IPS-18a (cell line): ENCODE results near the gene UBE2I.
"Not testable (repeated sequence)": the region's sequence is repeated elsewhere in the genome, so short reads cannot be mapped to it uniquely, and the experiment has no call there.

Experiments
- H3K27ac ChIP-seq: one replicate; pipeline ENCODE4 v1.5.1; 2013; ENCODE audit warnings: low read length
- H3K27me3 ChIP-seq: one replicate; pipeline ENCODE4 v1.6.1; 2013; ENCODE audit warnings: mild to moderate bottlenecking, low read length; ENCODE audit not compliant: control insufficient read depth, insufficient read depth
- H3K36me3 ChIP-seq: one replicate; pipeline ENCODE4 v1.6.1; 2013; ENCODE audit warnings: low read depth, low read length; ENCODE audit not compliant: control insufficient read depth
- H3K4me1 ChIP-seq: one replicate; pipeline ENCODE4 v1.6.1; 2013; ENCODE audit warnings: low read depth, low read length; ENCODE audit not compliant: control insufficient read depth
- H3K4me3 ChIP-seq: one replicate; pipeline ENCODE4 v1.5.1; 2013; ENCODE audit warnings: low read length
- H3K9ac ChIP-seq: one replicate; pipeline ENCODE4 v1.6.1; 2013; ENCODE audit warnings: mild to moderate bottlenecking, low read length, moderate library complexity
- H3K9me3 ChIP-seq: one replicate; pipeline ENCODE4 v1.6.1; 2013; ENCODE audit warnings: low read depth, low read length; ENCODE audit not compliant: control insufficient read depth

UBE2I gene

GRCh38 chr16:1328136-1328535 is 18.7 kb downstream of the UBE2I start:
- H3K4me1 ChIP-seq, H3K4me3 ChIP-seq, H3K27ac ChIP-seq, H3K9ac ChIP-seq, H3K9me3 ChIP-seq: not testable (repeated sequence)
- H3K27me3 ChIP-seq = peaks cover 20% of the 10 kb centered on the region
- H3K36me3 ChIP-seq = peaks cover 11% of the 10 kb centered on the region

GRCh38 chr16:1328961-1329360 is 19.5 kb downstream of the UBE2I start:
- not testable (repeated sequence) for H3K4me3 ChIP-seq, H3K36me3 ChIP-seq, H3K9me3 ChIP-seq, H3K9ac ChIP-seq, H3K4me1 ChIP-seq, H3K27ac ChIP-seq
- peaks cover 27% of the 10 kb centered on the region for H3K27me3 ChIP-seq

- Histone ChIP-seq H3K27ac (no peak overlapping the region), H3K4me3 (no peak overlapping the region), H3K9me3 (no peaks in the 10 kb centered on the region), H3K27me3 (peaks cover 41% of the 10 kb centered on the region), H3K9ac (no peak overlapping the region), H3K4me1 (peaks cover 9% of the 10 kb centered on the region), H3K36me3 (no peaks in the 10 kb centered on the region)
These were observed 21.0 kb downstream of the UBE2I start for GRCh38 chr16:1330260-1330914.

GRCh38 chr16:1330931-1331711 is 21.7 kb downstream of the UBE2I start:
- Histone ChIP-seq H3K9me3 (no peaks in the 10 kb centered on the region), H3K27me3 (peaks cover 49% of the 10 kb centered on the region), H3K9ac (peak overlapping the region; percentile 73), H3K4me1 (peaks cover 9% of the 10 kb centered on the region), H3K36me3 (no peaks in the 10 kb centered on the region), H3K4me3 (peak overlapping the region; percentile 54), H3K27ac (peak overlapping the region; percentile 38)

GRCh38 chr16:1331712-1332617 is 22.5 kb downstream of the UBE2I start:
- Histone ChIP-seq H3K4me1 (peaks cover 9% of the 10 kb centered on the region), H3K9ac (peak overlapping the region; percentile 73)

GRCh38 chr16:1332618-1333148 is 23.2 kb downstream of the UBE2I start:
- Histone ChIP-seq H3K9me3 (no peaks in the 10 kb centered on the region), H3K27me3 (peaks cover 56% of the 10 kb centered on the region), H3K36me3 (no peaks in the 10 kb centered on the region), H3K4me1 (peaks cover 9% of the 10 kb centered on the region), H3K4me3 (peak overlapping the region; percentile 54), H3K27ac (no peak overlapping the region), H3K9ac (peak overlapping the region; percentile 73)

More at GRCh38 chr16:1331712-1332617, 22.5 kb downstream of the UBE2I start:
- Histone ChIP-seq H3K27ac (peak overlapping the region; percentile 38), H3K9me3 (no peaks in the 10 kb centered on the region), H3K27me3 (peaks cover 56% of the 10 kb centered on the region), H3K36me3 (no peaks in the 10 kb centered on the region), H3K4me3 (peak overlapping the region; percentile 54)

- Histone ChIP-seq H3K4me3 (peak within 1 kb of the TSS; percentile 54), H3K9me3 (no peaks in the 10 kb centered on the region), H3K4me1 (peaks cover 9% of the 10 kb centered on the region), H3K27ac (no peak within 1 kb of the TSS), H3K27me3 (peaks cover 56% of the 10 kb centered on the region), H3K36me3 (no peaks in the 10 kb centered on the region), H3K9ac (peak within 1 kb of the TSS; percentile 73)
These were observed 23.8 kb downstream of the UBE2I start, which contains the start of gene BAIAP3 for GRCh38 chr16:1333149-1333812. Gene BAIAP3, plus strand, starts transcription at chr16:1333645. Its CDS starts 4,905 bp downstream, at chr16:1338550.

GRCh38 chr16:1333854-1334700 is 24.6 kb downstream of the UBE2I start:
- Histone ChIP-seq H3K4me3 (peak overlapping the region; percentile 35), H3K27me3 (peaks cover 56% of the 10 kb centered on the region), H3K9me3 (no peaks in the 10 kb centered on the region), H3K4me1 (peaks cover 9% of the 10 kb centered on the region), H3K27ac (no peak overlapping the region), H3K9ac (no peak overlapping the region), H3K36me3 (no peaks in the 10 kb centered on the region)

- peaks cover 9% of the 10 kb centered on the region for H3K4me1 ChIP-seq
- H3K4me3 ChIP-seq = no peak overlapping the region
- no peak overlapping the region for H3K27ac ChIP-seq
- H3K9me3 ChIP-seq = no peaks in the 10 kb centered on the region
- H3K36me3 ChIP-seq = no peaks in the 10 kb centered on the region
- H3K9ac ChIP-seq = no peak overlapping the region
- peaks cover 56% of the 10 kb centered on the region for H3K27me3 ChIP-seq
These were observed 25.3 kb downstream of the UBE2I start for GRCh38 chr16:1334739-1335138.

- peaks cover 56% of the 10 kb centered on the region for H3K27me3 ChIP-seq
- H3K27ac ChIP-seq = no peak overlapping the region
- no peaks in the 10 kb centered on the region for H3K9me3 ChIP-seq
- H3K4me1 ChIP-seq = peaks cover 9% of the 10 kb centered on the region
- no peaks in the 10 kb centered on the region for H3K36me3 ChIP-seq
- H3K4me3 ChIP-seq = no peak overlapping the region
- no peak overlapping the region for H3K9ac ChIP-seq
These were observed 26.0 kb downstream of the UBE2I start for GRCh38 chr16:1335211-1335971.
